H1 (cell line): Measurements from ENCODE around the gene EHHADH. TPM values are rescaled to one million over a fixed set of nuclear protein-coding genes. Genes with fewer than 3 reads are reported as not detected.

Experiments used
- CTCF ChIA-PET: fragments of 300-600 bp; sonication (Branson Sonifier 250); formaldehyde crosslinking; loops from one replicate; lab custom pipeline; 2021; ENCODE audit not compliant: partially characterized antibody; lab: Charles Lee
- POLR2A ChIA-PET: fragments of 300-600 bp; sonication (Branson Sonifier 250); formaldehyde crosslinking; loops from one replicate; lab custom pipeline; 2021; ENCODE audit warnings: inconsistent platforms; ENCODE audit not compliant: partially characterized antibody; lab: Charles Lee
- DNase-seq, 2 experiments: peaks; one replicate each; pipeline versions ENCODE4 v3.0.0 to v3.0.0-alpha.2; 2010 to 2022; ENCODE audit warnings: low spot score in 2 of 2, low read depth in 1 of 2, mixed read lengths in 1 of 2
- FAIRE-seq: peaks from 2 replicates; lab custom pipeline; 2011; peaks lifted over from hg19 to GRCh38; lab: Jason Lieb, UNC
- H2AFZ ChIP-seq: 2 replicates; pipeline ENCODE4 v1.8.1; 2012; ENCODE audit warnings: low read length, inconsistent platforms
- H2AK5ac ChIP-seq: 2 replicates; pipeline ENCODE4 v1.6.1; 2013; ENCODE audit warnings: low read depth, low read length
- H2BK120ac ChIP-seq: replicated peaks from 2 replicates; pipeline ENCODE3; 2013; ENCODE audit warnings: low read depth, low read length, inconsistent platforms
- H2BK12ac ChIP-seq: 2 replicates; pipeline ENCODE4 v1.6.1; 2013; ENCODE audit warnings: low read depth, low read length
- H2BK15ac ChIP-seq: 2 replicates; pipeline ENCODE4 v1.6.1; 2013; ENCODE audit warnings: low read length
- H2BK20ac ChIP-seq: 2 replicates; pipeline ENCODE4 v1.6.1; 2013; ENCODE audit warnings: low read length
- H2BK5ac ChIP-seq: 2 replicates; pipeline ENCODE4 v1.6.1; 2013; ENCODE audit warnings: low read depth, low read length
- H3K14ac ChIP-seq: 2 replicates; pipeline ENCODE4 v1.6.1; 2013; ENCODE audit warnings: inconsistent platforms; ENCODE audit not compliant: insufficient read length
- H3K18ac ChIP-seq: 2 replicates; pipeline ENCODE4 v1.6.1; 2013; ENCODE audit warnings: low read length; ENCODE audit errors: extremely low read depth
- H3K23ac ChIP-seq: 2 replicates; pipeline ENCODE4 v1.6.1; 2013; ENCODE audit warnings: inconsistent platforms; ENCODE audit not compliant: insufficient read length
- H3K23me2 ChIP-seq: 2 replicates; pipeline ENCODE4 v1.6.1; 2013; ENCODE audit warnings: low read depth, low read length
- H3K27ac ChIP-seq: 2 replicates; pipeline ENCODE4 v1.6.1; 2011; ENCODE audit warnings: low read depth, low read length, inconsistent platforms
- H3K27me3 ChIP-seq, 4 experiments: replicated peaks in 1 of 4; 1 replicate in 1 of 4; 2 replicates in 3 of 4; pipeline versions ENCODE4 v1.6.1 to v1.8.1; 2011 to 2013; ENCODE audit warnings: low read length in 3 of 4, mild to moderate bottlenecking in 3 of 4, inconsistent platforms in 2 of 4, mixed read lengths in 2 of 4, moderate library complexity in 1 of 4; ENCODE audit not compliant: control insufficient read depth in 3 of 4, insufficient read depth in 3 of 4; ENCODE audit errors: extremely low read depth in 1 of 4
- H3K36me3 ChIP-seq, 4 experiments: 2 replicates each; pipeline versions ENCODE4 v1.6.1 to v1.8.1; 2011 to 2013; ENCODE audit warnings: mild to moderate bottlenecking in 4 of 4, low read length in 3 of 4, moderate library complexity in 2 of 4, control low read depth in 1 of 4, inconsistent platforms in 1 of 4; ENCODE audit not compliant: insufficient read depth in 4 of 4, control insufficient read depth in 2 of 4
- H3K4ac ChIP-seq: replicated peaks from 2 replicates; pipeline ENCODE3; 2013; ENCODE audit warnings: low read length, low read depth, mixed read lengths, inconsistent platforms; ENCODE audit not compliant: insufficient read length
- H3K4me1 ChIP-seq, 4 experiments: replicated peaks in 1 of 4; 1 replicate in 1 of 4; 2 replicates in 3 of 4; pipeline versions ENCODE4 v1.6.1 to v1.8.1; 2011 to 2013; ENCODE audit warnings: low read length in 3 of 4, inconsistent platforms in 2 of 4, mixed read lengths in 1 of 4; ENCODE audit not compliant: insufficient read depth in 4 of 4, control insufficient read depth in 3 of 4
- H3K4me2 ChIP-seq, 2 experiments: 2 replicates each; pipeline versions ENCODE4 v1.6.1 to v1.8.1; 2011 to 2013; ENCODE audit warnings: low read depth in 2 of 2, low read length in 2 of 2, control low read depth in 1 of 2, inconsistent platforms in 1 of 2, mild to moderate bottlenecking in 1 of 2; ENCODE audit not compliant: insufficient read depth in 1 of 2
- H3K4me3 ChIP-seq, 4 experiments: fragments of 200-600, 300-600 bp in 1 of 4; sonication (generic), shearing (Covaris generic), sonication (Bioruptor Twin) in 1 of 4; 2 replicates each; pipeline versions ENCODE4 v1.5.1 to v1.8.1; 2011 to 2016; ENCODE audit warnings: low read length in 4 of 4, low read depth in 3 of 4, control low read depth in 2 of 4, inconsistent platforms in 2 of 4, mild to moderate bottlenecking in 2 of 4, mixed read lengths in 1 of 4, moderate library complexity in 1 of 4; ENCODE audit not compliant: insufficient read depth in 2 of 4; ENCODE audit errors: extremely low read depth in 1 of 4
- H3K56ac ChIP-seq: replicated peaks from 2 replicates; pipeline ENCODE3; 2013; ENCODE audit warnings: low read depth, mild to moderate bottlenecking, mixed read lengths, low read length, inconsistent platforms; ENCODE audit not compliant: insufficient read length
- H3K79me1 ChIP-seq: 2 replicates; pipeline ENCODE4 v1.6.1; 2013; ENCODE audit warnings: low read depth, low read length, control low read depth
- H3K79me2 ChIP-seq, 2 experiments: 2 replicates each; pipeline versions ENCODE4 v1.6.1 to v1.8.1; 2012 to 2013; ENCODE audit warnings: low read length in 2 of 2, mild to moderate bottlenecking in 2 of 2, inconsistent platforms in 1 of 2; ENCODE audit not compliant: insufficient read depth in 2 of 2, control insufficient read depth in 1 of 2
- H3K9ac ChIP-seq, 4 experiments: replicated peaks in 1 of 4; 1 replicate in 1 of 4; 2 replicates in 3 of 4; pipeline versions ENCODE4 v1.6.1 to v1.8.1; 2011 to 2013; ENCODE audit warnings: low read depth in 3 of 4, low read length in 3 of 4, control low read depth in 2 of 4, mild to moderate bottlenecking in 2 of 4, moderate library complexity in 2 of 4, inconsistent platforms in 1 of 4; ENCODE audit errors: extremely low read depth in 1 of 4
- H3K9me3 ChIP-seq, 2 experiments: 2 replicates each; pipeline versions ENCODE4 v1.6.1 to v1.8.1; 2012 to 2013; ENCODE audit warnings: mild to moderate bottlenecking in 2 of 2, moderate library complexity in 2 of 2, control low read depth in 1 of 2, inconsistent platforms in 1 of 2, low read depth in 1 of 2, low read length in 1 of 2, mixed read lengths in 1 of 2; ENCODE audit not compliant: insufficient read depth in 2 of 2
- H4K20me1 ChIP-seq, 2 experiments: replicated peaks in 1 of 2; 2 replicates each; pipeline versions ENCODE3 to v1.8.1; 2011 to 2013; ENCODE audit warnings: inconsistent platforms in 2 of 2, low read length in 2 of 2, mild to moderate bottlenecking in 1 of 2; ENCODE audit not compliant: insufficient read depth in 2 of 2, control insufficient read depth in 1 of 2
- H4K5ac ChIP-seq: 2 replicates; pipeline ENCODE4 v1.6.1; 2013; ENCODE audit warnings: low read length, low read depth, mixed read lengths, inconsistent platforms; ENCODE audit not compliant: insufficient read length
- H4K8ac ChIP-seq: 2 replicates; pipeline ENCODE4 v1.8.0; 2013; ENCODE audit warnings: mild to moderate bottlenecking, moderate library complexity, low read length, inconsistent platforms; ENCODE audit not compliant: insufficient read depth; ENCODE audit errors: extremely low read depth
- H4K91ac ChIP-seq: replicated peaks from 2 replicates; pipeline ENCODE3; 2013; ENCODE audit warnings: low read length, mixed read lengths, inconsistent platforms; ENCODE audit not compliant: insufficient read length
- BACH1 ChIP-seq: IDR thresholded peaks from 2 replicates; pipeline ENCODE4 v1.6.1; 2012; ENCODE audit warnings: low read length, improper control_type of control experiment
- CBX5 ChIP-seq: fragments of 300-800, 300-1000 bp; sonication (generic); IDR thresholded peaks from 2 replicates; pipeline ENCODE4 v1.7.1; 2016; ENCODE audit warnings: antibody characterized with exemption, low read length, low read depth
- CEBPB ChIP-seq: IDR thresholded peaks from 2 replicates; pipeline ENCODE4 v1.6.1; 2012; ENCODE audit warnings: low read depth, low read length
- MAFK ChIP-seq: IDR thresholded peaks from 2 replicates; pipeline ENCODE4 v1.6.1; 2012; ENCODE audit warnings: low read depth, mild to moderate bottlenecking, improper control_type of control experiment, low read length
- RAD21 ChIP-seq, 2 experiments: IDR thresholded peaks in 1 of 2; conservative IDR thresholded peaks in 1 of 2; 2 replicates each; pipeline ENCODE4 v1.6.1; 2011; ENCODE audit warnings: low read depth in 2 of 2, low read length in 2 of 2, improper control_type of control experiment in 1 of 2, inconsistent platforms in 1 of 2, mild to moderate bottlenecking in 1 of 2, moderate library complexity in 1 of 2
- SUZ12 ChIP-seq: fragments of 200-600 bp; sonication (generic); IDR thresholded peaks from 2 replicates; pipeline ENCODE4 v1.6.1; 2012; ENCODE audit warnings: mild to moderate bottlenecking, inconsistent platforms, low read length, moderate library complexity, mixed read lengths
- USF2 ChIP-seq: IDR thresholded peaks from 2 replicates; pipeline ENCODE4 v1.6.1; 2011; ENCODE audit warnings: low read length, improper control_type of control experiment
- ZNF274 ChIP-seq: IDR thresholded peaks from 2 replicates; pipeline ENCODE4 v1.7.0; 2012; ENCODE audit warnings: low read length, borderline replicate concordance; ENCODE audit errors: extremely low read depth
- WGBS, 2 experiments: shearing (Covaris generic) in 1 of 2; methylation state at CpG; one replicate each; pipeline versions ENCODE4 v1.1.6 to v1.1.7; 2013 to 2015; ENCODE audit warnings: low lambda C conversion rate in 2 of 2, mixed read lengths in 2 of 2, inconsistent platforms in 1 of 2, low coverage in 1 of 2, missing lambda C conversion rate in 1 of 2; ENCODE audit not compliant: insufficient replicate concordance in 2 of 2, insufficient coverage in 1 of 2, insufficient read length in 1 of 2; ENCODE audit errors: extremely low coverage in 1 of 2, missing lambda C conversion rate in 1 of 2; 5-methylcytosine and 5-hydroxymethylcytosine counted together
- polyA plus RNA-seq, 7 experiments: library from polyadenylated mRNA; depleted of rRNA in 3 of 7; stranded (reverse) in 5 of 7; unstranded in 2 of 7; fragments of >200 nt in 5 of 7; fragments of 200-250 nt in 2 of 7; gene quantifications; 1 replicate in 5 of 7; 2 replicates in 1 of 7; 4 replicates in 1 of 7; pipeline versions ENCODE4 v1.2.1 to v1.2.3, GENCODE V29; 2011 to 2013; ENCODE audit warnings: missing spikeins in 2 of 7, mixed read lengths in 2 of 7
- total RNA-seq: library from RNA; stranded (reverse); fragmentation: NEBNext Ultra II Directional; extraction: Animal tissue kit (Norgen Biotek cat#: 25700); gene quantifications from 2 replicates; pipeline ENCODE4 v1.2.1, GENCODE V29; 2021

Gene EHHADH
- total and polyA plus RNA-seq, 2 of the 8 experiments (the other 6 are each of a cell fraction or from before 2014, with no cell fraction given) = 1.4 to 3.5 TPM

- H3K27ac ChIP-seq = no peak overlapping the region
- no peaks in the 10 kb centered on the region for H3K79me2 ChIP-seq
- no peak overlapping the region for H3K4me2 ChIP-seq
- H2BK5ac ChIP-seq = no peak overlapping the region
- no peaks in the 10 kb centered on the region for H3K4me1 ChIP-seq
- ChIA-PET POLR2A (no interaction called here), CTCF (interaction anchor here (0.6 kb wide), 1 partner anchor 18 kb away, joined by 3 read pairs; no protein-coding TSS in a partner anchor)
- no peak for FAIRE-seq
- DNase-seq = no peak
- no peak overlapping the region for H3K4ac ChIP-seq
- H3K56ac ChIP-seq = no peak overlapping the region
- H4K91ac ChIP-seq = no peak overlapping the region
- H3K79me1 ChIP-seq = no peaks in the 10 kb centered on the region
- H3K23me2 ChIP-seq = no peaks in the 10 kb centered on the region
- H3K27me3 ChIP-seq = no peaks in the 10 kb centered on the region
- H3K14ac ChIP-seq = no peak overlapping the region
- no peak overlapping the region for H3K9ac ChIP-seq
- H2BK12ac ChIP-seq = no peak overlapping the region
- H3K18ac ChIP-seq = no peak overlapping the region
- no peak overlapping the region for H2BK120ac ChIP-seq
- H4K5ac ChIP-seq = no peak overlapping the region
- no peak overlapping the region for H2BK20ac ChIP-seq
- H3K36me3 ChIP-seq = no peaks in the 10 kb centered on the region
- no peak overlapping the region for H4K8ac ChIP-seq
- H2AFZ ChIP-seq = no peak overlapping the region
- H3K9me3 ChIP-seq = no peaks in the 10 kb centered on the region
- no peak overlapping the region for H2BK15ac ChIP-seq
- no peak overlapping the region for H3K23ac ChIP-seq
- no peaks in the 10 kb centered on the region for H4K20me1 ChIP-seq
- H3K4me3 ChIP-seq = no peak overlapping the region
- no peak overlapping the region for H2AK5ac ChIP-seq
- TF ChIP-seq CEBPB (no peak), ZNF274 (no peak), USF2 (no peak), MAFK (no peak), CBX5 (no peak), BACH1 (no peak), SUZ12 (no peak), RAD21 (IDR thresholded peaks at IDR 0.05 in 1 of 2, conservative IDR thresholded peaks at IDR 0.05 in 1 of 2; ENCODE audit: low read depth in 2 of 2, low read length in 2 of 2) (no peak)
- WGBS, 2 experiments = 84% methylated on average over 4 of the region's 4 CpGs; no CpG with 5 or more reads in 1 of the 2 experiments
Observed at GRCh38 chr3:185263423-185263822, 9.6 kb upstream of the EHHADH start.
